ENCODE measurements around the gene RBM38.

Gene RBM38

DNA sequence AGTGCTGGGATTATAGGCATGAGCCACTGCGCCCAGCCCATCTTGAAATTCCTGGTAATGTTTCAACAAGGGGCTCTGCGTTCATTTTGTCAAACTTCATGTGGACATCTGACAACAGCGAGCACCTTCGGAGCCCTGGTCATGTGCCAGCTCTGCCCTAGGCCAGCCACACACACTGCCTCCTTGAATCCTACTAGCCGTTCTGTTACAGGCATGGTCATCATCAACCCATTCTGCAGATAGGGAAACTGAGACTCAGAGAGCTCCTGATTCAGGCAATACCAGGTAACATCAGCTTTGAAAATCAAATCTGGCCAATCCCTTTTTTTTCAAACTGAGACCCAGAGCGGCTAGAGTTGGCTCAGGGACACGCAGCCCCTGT is 41.3 kb downstream of the RBM38 start:
- DNase-seq (ENCODE audit: low spot score): no peak
- no peak for TF ChIP-seq CTCF (IDR thresholded peaks at IDR 0.05; ENCODE audit: borderline replicate concordance, control extremely low read depth, extremely low read depth, insufficient read depth, missing control alignments)
- in situ Hi-C loops (cut with MboI; ENCODE audit: low sequenced_read_pairs, unreplicated experiment): no loop called here

- in situ Hi-C loops (cut with MboI; ENCODE audit: low sequenced_read_pairs, unreplicated experiment): no loop called here
- TF ChIP-seq CTCF (IDR thresholded peaks at IDR 0.05; ENCODE audit: borderline replicate concordance, control extremely low read depth, extremely low read depth, insufficient read depth, missing control alignments): no peak
Observed at GRCh38 chr20:57432862-57433491, 41.8 kb downstream of the RBM38 start.

GRCh38 chr20:57433657-57434389 is 42.6 kb downstream of the RBM38 start:
- no peak for TF ChIP-seq CTCF (IDR thresholded peaks at IDR 0.05; ENCODE audit: borderline replicate concordance, control extremely low read depth, extremely low read depth, insufficient read depth, missing control alignments)
- no peak for DNase-seq (ENCODE audit: low spot score)
- in situ Hi-C loops (cut with MboI; ENCODE audit: low sequenced_read_pairs, unreplicated experiment): no loop called here

More at GRCh38 chr20:57432862-57433491, 41.8 kb downstream of the RBM38 start:
- DNase-seq (ENCODE audit: low spot score): peak; percentile 92

- in situ Hi-C loops (cut with MboI; ENCODE audit: low sequenced_read_pairs, unreplicated experiment): no loop called here
- no peak for TF ChIP-seq CTCF (IDR thresholded peaks at IDR 0.05; ENCODE audit: borderline replicate concordance, control extremely low read depth, extremely low read depth, insufficient read depth, missing control alignments)
- no peak for DNase-seq (ENCODE audit: low spot score)
Observed at GRCh38 chr20:57434390-57434700, 43.1 kb downstream of the RBM38 start.

DNA sequence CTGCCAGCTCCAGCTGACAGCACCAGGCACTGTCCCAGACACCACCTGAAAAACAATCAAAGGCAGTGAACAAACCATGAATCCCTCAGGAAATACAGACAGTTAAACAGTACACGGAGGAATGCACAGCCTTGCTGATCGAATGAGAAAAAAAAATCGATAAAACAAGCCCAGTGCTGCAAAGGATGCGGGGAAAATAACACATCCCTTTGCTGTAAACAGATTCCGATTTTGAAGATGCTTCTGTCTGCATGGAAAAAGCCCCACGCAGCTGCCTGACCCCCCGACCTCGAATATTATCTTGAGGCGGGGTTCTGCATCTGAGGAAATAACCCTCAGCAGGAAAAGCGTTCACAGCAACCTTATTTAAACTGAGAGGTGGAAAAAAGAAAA is 43.9 kb downstream of the RBM38 start:
- in situ Hi-C loops (cut with MboI; ENCODE audit: low sequenced_read_pairs, unreplicated experiment): no loop called here
- no peak for TF ChIP-seq CTCF (IDR thresholded peaks at IDR 0.05; ENCODE audit: borderline replicate concordance, control extremely low read depth, extremely low read depth, insufficient read depth, missing control alignments)

DNA sequence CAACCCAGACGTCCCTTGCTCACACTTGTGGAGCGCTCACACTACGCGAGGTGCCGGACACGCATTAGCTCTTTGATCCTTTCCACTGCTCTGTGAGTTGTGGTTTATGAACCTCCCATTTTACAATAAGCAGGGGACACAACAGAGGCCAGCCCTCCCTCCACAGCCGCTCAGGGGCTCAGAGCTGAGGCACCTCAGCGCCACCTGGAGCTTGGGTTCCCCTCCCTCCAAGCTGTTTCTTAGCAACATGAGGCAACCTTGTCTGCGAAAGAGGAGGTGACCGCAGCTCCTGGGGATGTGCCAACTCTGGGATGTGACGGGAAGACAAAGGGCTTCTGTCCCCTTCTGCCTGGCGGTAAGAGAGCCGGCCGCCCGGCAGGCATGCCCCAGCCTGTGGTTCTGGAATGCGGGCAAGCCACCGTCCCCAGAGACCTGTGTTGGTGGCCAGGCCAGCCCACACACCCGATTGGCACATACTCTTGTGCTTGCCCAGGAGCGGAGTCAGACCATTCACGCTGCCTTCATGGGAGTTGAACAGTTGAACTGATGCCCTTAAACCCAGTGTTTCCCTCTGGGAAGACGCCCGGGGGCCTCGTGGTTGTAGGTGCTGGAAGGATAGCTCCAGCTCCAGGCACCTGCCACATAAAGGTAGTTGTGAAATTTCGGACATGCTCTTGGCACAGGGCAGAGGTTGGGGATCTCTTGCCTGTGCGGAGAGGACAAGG is 44.5 kb downstream of the RBM38 start:
- in situ Hi-C loops (cut with MboI; ENCODE audit: low sequenced_read_pairs, unreplicated experiment): no loop called here
- no peak for TF ChIP-seq CTCF (IDR thresholded peaks at IDR 0.05; ENCODE audit: borderline replicate concordance, control extremely low read depth, extremely low read depth, insufficient read depth, missing control alignments)
- no peak for DNase-seq (ENCODE audit: low spot score)

More for the DNA sequence above, 43.9 kb downstream of the RBM38 start:
- DNase-seq (ENCODE audit: low spot score): no peak

Data from GM13976 (cell line).